Suprapubic skin (tissue), 4 donors: ENCODE data around the gene MED15. TPM values are rescaled to one million over a fixed set of nuclear protein-coding genes. Genes with fewer than 3 reads are reported as not detected.
"Not testable (repeated sequence)": the region's sequence is repeated elsewhere in the genome, so short reads cannot be mapped to it uniquely, and the experiment has no call there.

ENCODE experiments used
- DNase-seq, 2 donors: peaks; one replicate each; pipeline ENCODE4 v3.0.0-alpha.2; 2019; ENCODE audit warnings: low spot score in 2 of 2
- H3K27ac ChIP-seq: fragments of 200-600 bp; sonication (generic); one replicate; pipeline ENCODE4 v1.5.1; 2019
- H3K27me3 ChIP-seq: fragments of 200-600 bp; sonication (generic); one replicate; pipeline ENCODE4 v1.5.1; 2019
- H3K36me3 ChIP-seq: fragments of 200-600 bp; sonication (generic); one replicate; pipeline ENCODE4 v1.5.1; 2019
- H3K4me1 ChIP-seq: fragments of 200-600 bp; sonication (generic); one replicate; pipeline ENCODE4 v1.5.1; 2019
- H3K4me3 ChIP-seq: fragments of 200-600 bp; sonication (generic); one replicate; pipeline ENCODE4 v1.5.1; 2019; ENCODE audit warnings: mild to moderate bottlenecking
- H3K9me3 ChIP-seq: fragments of 200-600 bp; sonication (generic); one replicate; pipeline ENCODE4 v1.5.1; 2019
- EP300 ChIP-seq: sonication (generic); formaldehyde crosslinking; IDR thresholded peaks from one replicate; pipeline ENCODE4 v1.6.1; 2017; ENCODE audit warnings: antibody characterized with exemption
- POLR2A ChIP-seq, 2 donors: fragments of 450-650 bp; IDR thresholded peaks; one replicate each; pipeline ENCODE4 v1.6.1; 2017; ENCODE audit warnings: antibody characterized with exemption in 2 of 2, mild to moderate bottlenecking in 2 of 2, moderate library complexity in 2 of 2
- POLR2AphosphoS5 ChIP-seq, 3 donors: sonication (generic); formaldehyde crosslinking; IDR thresholded peaks; one replicate each; pipeline ENCODE4 v1.6.1; 2017; ENCODE audit warnings: antibody characterized with exemption in 3 of 3
- WGBS: methylation state at CpG from one replicate; pipeline ENCODE4 v1.1.5; 2018; 5-methylcytosine and 5-hydroxymethylcytosine counted together
- total RNA-seq, 4 donors: library from RNA; depleted of rRNA; stranded (reverse); fragments of >200 nt; gene quantifications; one replicate each; pipeline ENCODE4 v1.1.0, GENCODE V29; 2016
- TF ChIP-seq, protein P1 (sequence below), 2 donors: fragments of 200-600 bp in 1 of 2; fragments of 450-650 bp in 1 of 2; sonication (generic) in 1 of 2; IDR thresholded peaks; one replicate each; pipeline ENCODE4 v1.5.1; 2016 to 2019; ENCODE audit warnings: antibody characterized with exemption in 2 of 2, mild to moderate bottlenecking in 1 of 2, moderate library complexity in 1 of 2

The MED15 gene
- total RNA-seq, 4 donors from 2014 or later, result 59.8 to 163 (median 70.8) TPM

DNA sequence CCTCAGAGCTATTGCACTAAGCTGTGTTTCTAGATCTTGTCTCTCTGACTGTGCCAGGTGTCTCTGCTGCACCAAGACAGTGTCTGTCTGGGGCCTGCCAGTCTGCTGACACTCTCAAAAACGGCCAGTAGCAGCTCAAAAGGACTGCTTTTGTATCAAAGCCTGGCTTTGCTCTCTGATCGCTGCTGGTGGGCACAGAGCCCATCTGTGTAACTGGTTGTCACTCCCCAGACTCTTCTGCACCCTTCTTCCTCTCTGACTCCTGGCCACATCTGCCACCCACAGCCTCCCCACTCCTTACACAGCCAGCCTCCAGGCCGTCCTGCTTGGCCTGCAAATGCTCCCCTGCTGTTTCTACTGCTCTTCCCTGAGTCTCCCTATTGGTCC, 26.5 kb downstream of the MED15 start:
- H3K36me3 ChIP-seq, result peaks cover 17% of the 10 kb centered on the region
- no peaks in the 10 kb centered on the region for H3K27me3 ChIP-seq
- no peaks in the 10 kb centered on the region for H3K9me3 ChIP-seq
- no peak for DNase-seq
- WGBS, result 23% methylated on average over 3 of the region's 3 CpGs
- H3K27ac ChIP-seq, result peak overlapping the region; percentile 7
- peaks cover 57% of the 10 kb centered on the region for H3K4me1 ChIP-seq
- TF ChIP-seq EP300 (no peak), POLR2A (IDR thresholded peaks at IDR 0.05) (no peak), POLR2AphosphoS5 (IDR thresholded peaks at IDR 0.05) (no peak)
- TF ChIP-seq, protein P1, sequence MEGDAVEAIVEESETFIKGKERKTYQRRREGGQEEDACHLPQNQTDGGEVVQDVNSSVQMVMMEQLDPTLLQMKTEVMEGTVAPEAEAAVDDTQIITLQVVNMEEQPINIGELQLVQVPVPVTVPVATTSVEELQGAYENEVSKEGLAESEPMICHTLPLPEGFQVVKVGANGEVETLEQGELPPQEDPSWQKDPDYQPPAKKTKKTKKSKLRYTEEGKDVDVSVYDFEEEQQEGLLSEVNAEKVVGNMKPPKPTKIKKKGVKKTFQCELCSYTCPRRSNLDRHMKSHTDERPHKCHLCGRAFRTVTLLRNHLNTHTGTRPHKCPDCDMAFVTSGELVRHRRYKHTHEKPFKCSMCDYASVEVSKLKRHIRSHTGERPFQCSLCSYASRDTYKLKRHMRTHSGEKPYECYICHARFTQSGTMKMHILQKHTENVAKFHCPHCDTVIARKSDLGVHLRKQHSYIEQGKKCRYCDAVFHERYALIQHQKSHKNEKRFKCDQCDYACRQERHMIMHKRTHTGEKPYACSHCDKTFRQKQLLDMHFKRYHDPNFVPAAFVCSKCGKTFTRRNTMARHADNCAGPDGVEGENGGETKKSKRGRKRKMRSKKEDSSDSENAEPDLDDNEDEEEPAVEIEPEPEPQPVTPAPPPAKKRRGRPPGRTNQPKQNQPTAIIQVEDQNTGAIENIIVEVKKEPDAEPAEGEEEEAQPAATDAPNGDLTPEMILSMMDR (IDR thresholded peaks at IDR 0.05), result no peak
- no peak overlapping the region for H3K4me3 ChIP-seq

DNA sequence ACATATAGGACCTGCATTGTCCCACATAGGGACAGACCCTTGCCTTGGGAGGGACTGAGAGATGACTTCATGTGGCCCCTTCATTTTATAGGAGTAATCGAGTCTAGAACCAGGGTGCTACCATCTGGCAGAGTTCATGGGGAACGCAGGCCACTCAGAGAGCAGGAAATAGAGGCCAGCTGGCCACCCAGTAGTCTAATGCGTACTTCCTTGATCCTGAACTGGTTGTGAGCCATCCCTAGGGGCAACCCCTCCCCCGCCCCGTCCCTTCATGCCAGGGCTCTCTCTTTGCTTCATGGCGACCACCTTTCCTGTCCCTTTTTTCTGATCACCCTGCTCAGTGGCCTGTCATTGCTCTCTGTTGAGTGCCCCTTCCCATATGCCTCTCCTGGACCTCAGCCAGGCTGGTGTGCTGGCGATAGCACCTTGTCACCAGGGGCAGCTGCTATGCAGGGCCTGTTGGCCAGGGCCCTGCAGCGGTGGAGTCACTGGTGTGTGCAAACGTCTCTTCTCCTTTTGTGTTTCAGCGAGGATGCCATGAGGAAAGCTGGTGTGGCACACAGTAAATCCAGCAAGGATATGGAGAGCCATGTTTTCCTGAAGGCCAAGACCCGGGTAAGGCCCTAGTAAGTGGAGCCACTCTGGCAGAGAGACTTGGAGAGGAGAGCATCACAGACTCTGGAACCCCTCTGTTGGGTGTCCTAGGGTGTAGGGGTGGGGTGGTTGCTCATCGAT, 29.3 kb downstream of the MED15 start:
- H3K4me1 ChIP-seq, result peaks cover 31% of the 10 kb centered on the region
- peaks cover 45% of the 10 kb centered on the region for H3K36me3 ChIP-seq
- no peak for DNase-seq
- H3K27me3 ChIP-seq, result no peaks in the 10 kb centered on the region
- H3K27ac ChIP-seq, result no peak overlapping the region
- TF ChIP-seq EP300, result no peak
- no peak for TF ChIP-seq POLR2A (IDR thresholded peaks at IDR 0.05)
- no peak for TF ChIP-seq POLR2AphosphoS5 (IDR thresholded peaks at IDR 0.05)
- TF ChIP-seq, protein P1 (IDR thresholded peaks at IDR 0.05), result no peak
- H3K9me3 ChIP-seq, result no peaks in the 10 kb centered on the region
- H3K4me3 ChIP-seq, result no peak overlapping the region
- 77% methylated on average over 12 of the region's 12 CpGs for WGBS

DNA sequence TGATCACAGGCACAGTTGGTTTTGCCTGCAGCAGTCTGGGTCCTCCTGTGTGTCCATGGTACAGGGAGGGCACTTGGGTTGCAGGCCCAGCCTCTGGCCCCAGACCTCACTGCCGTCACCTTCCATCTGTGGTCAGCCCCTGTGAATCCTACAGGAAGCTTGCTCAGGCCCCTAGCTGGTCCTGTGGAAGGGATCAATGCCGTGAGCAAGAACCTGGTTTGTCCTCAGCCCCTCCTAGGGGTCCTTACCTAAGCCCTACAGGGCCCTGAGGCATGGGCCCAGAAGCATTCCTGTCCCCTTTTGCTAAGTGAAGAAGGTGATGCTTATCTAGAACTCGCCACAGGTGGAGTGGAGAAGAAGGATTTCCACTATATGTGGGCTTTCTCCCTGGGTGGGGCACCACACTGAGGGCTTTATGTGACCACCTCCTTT, 29.9 kb downstream of the MED15 start:
- 100% methylated on average over 1 of the region's 3 CpGs for WGBS
- TF ChIP-seq EP300, result no peak
- TF ChIP-seq, protein P1 (IDR thresholded peaks at IDR 0.05), result no peak
- TF ChIP-seq POLR2A (IDR thresholded peaks at IDR 0.05), result no peak
- TF ChIP-seq POLR2AphosphoS5 (IDR thresholded peaks at IDR 0.05), result no peak
- Histone ChIP-seq H3K4me3 (no peak overlapping the region), H3K36me3 (peaks cover 49% of the 10 kb centered on the region), H3K27ac (no peak overlapping the region), H3K27me3 (no peaks in the 10 kb centered on the region), H3K4me1 (peaks cover 25% of the 10 kb centered on the region), H3K9me3 (no peaks in the 10 kb centered on the region)
- DNase-seq, result no peak

DNA sequence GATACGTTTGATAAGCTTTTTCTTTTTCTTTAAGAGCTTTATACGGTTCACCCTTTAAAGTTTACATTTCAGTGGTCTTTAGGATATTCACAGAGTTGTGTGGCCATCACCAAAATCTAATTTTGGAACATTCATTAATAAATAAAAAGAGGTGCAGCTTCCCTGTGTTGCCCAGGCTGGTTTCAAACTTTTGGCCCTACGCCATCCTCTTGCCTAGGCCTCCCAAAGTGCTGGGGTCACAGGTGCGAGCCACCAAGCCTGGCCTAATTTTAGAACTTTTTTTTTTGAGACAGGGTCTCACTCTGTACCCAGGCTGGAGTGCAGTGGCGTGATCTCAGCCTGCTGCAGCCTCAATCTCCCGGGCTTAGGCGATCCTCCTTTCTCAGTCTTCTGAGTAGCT, 30.6 kb downstream of the MED15 start:
- Histone ChIP-seq H3K27me3 (no peaks in the 10 kb centered on the region), H3K36me3 (peaks cover 51% of the 10 kb centered on the region), H3K27ac (no peak overlapping the region), H3K4me1 (peaks cover 19% of the 10 kb centered on the region), H3K4me3 (no peak overlapping the region), H3K9me3 (no peaks in the 10 kb centered on the region)
- DNase-seq, result no peak
- WGBS, result 93% methylated on average over 7 of the region's 7 CpGs
- TF ChIP-seq, protein P1 (IDR thresholded peaks at IDR 0.05), result no peak

DNA sequence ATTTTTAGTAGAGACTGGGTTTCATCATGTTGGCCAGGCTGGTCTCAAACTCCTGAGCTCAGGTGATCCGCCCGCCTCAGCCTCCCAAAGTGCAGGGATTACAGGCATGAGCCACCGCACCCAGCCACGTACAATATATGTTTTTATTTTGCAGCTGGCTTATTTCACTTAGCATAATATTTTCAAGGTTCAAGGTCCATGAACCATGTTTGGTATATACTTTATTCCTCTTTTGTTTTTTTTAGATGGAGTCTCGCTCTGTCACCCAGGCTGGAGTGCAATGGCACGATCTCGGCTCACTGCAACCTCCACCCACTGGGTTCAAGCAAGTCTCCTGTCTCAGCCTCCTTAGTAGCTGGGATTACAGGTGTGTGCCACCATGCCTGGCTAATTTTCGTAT, 31.5 kb downstream of the MED15 start:
- not testable (repeated sequence) for H3K4me3 ChIP-seq, H3K9me3 ChIP-seq, H3K4me1 ChIP-seq, DNase-seq, H3K27ac ChIP-seq, H3K27me3 ChIP-seq
- H3K36me3 ChIP-seq, result peaks cover 54% of the 10 kb centered on the region
- 98% methylated on average over 8 of the region's 8 CpGs for WGBS

DNA sequence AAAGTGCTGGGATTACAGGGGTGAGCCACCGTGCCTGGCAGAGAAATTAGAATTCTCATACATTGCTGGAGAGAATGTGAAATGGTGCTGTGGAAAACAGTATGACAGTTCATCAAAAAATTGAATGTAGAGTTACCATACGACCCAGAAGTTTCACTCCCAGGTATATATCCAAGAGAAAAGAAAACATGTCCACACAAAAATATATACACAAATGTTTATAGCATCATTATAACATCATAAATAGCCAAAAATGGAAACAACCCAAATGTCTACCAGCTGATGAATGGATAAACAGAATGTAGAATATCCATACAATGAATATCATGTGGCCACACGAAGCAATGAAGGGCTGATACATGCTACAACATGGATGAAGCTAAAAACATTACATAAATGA, 34.6 kb downstream of the MED15 start:
- H3K36me3 ChIP-seq, result peaks cover 62% of the 10 kb centered on the region
- H3K27me3 ChIP-seq, result no peaks in the 10 kb centered on the region
- H3K27ac ChIP-seq, result no peak overlapping the region
- 98% methylated on average over 3 of the region's 3 CpGs for WGBS
- TF ChIP-seq POLR2A (IDR thresholded peaks at IDR 0.05) (no peak), EP300 (no peak)
- TF ChIP-seq, protein P1 (IDR thresholded peaks at IDR 0.05), result no peak
- H3K4me3 ChIP-seq, result no peak overlapping the region
- H3K4me1 ChIP-seq, result no peaks in the 10 kb centered on the region
- H3K9me3 ChIP-seq, result no peaks in the 10 kb centered on the region
- DNase-seq, result no peak
